NT2/D1 (cell line): ENCODE data around the gene MBL2.

Source experiments
- DNase-seq: peaks from one replicate; pipeline ENCODE4 v3.0.0-alpha.2; 2011; ENCODE audit warnings: low read depth, low spot score
- H3K27me3 ChIP-seq: 2 replicates; pipeline ENCODE4 v1.6.0; 2011; ENCODE audit warnings: mild to moderate bottlenecking; ENCODE audit not compliant: insufficient read length, insufficient read depth
- H3K36me3 ChIP-seq: 2 replicates; pipeline ENCODE4 v1.6.1; 2011; ENCODE audit warnings: mild to moderate bottlenecking, low read length, mixed read lengths; ENCODE audit not compliant: insufficient read depth, insufficient read length
- H3K4me1 ChIP-seq: 2 replicates; pipeline ENCODE4 v1.5.1; 2011; ENCODE audit not compliant: insufficient read depth, insufficient read length
- H3K4me3 ChIP-seq: 2 replicates; pipeline ENCODE4 v1.5.1; 2011; ENCODE audit warnings: low read depth; ENCODE audit not compliant: insufficient read length
- H3K9ac ChIP-seq: 2 replicates; pipeline ENCODE4 v1.6.0; 2011; ENCODE audit warnings: low read depth; ENCODE audit not compliant: insufficient read length
- H3K9me3 ChIP-seq: 2 replicates; pipeline ENCODE4 v1.5.1; 2011; ENCODE audit warnings: mild to moderate bottlenecking, low read length; ENCODE audit not compliant: insufficient read depth
- SUZ12 ChIP-seq: IDR thresholded peaks from 2 replicates; pipeline ENCODE4 v1.6.1; 2011; ENCODE audit not compliant: insufficient read length, insufficient read depth; ENCODE audit errors: extremely low read depth
- YY1 ChIP-seq: IDR thresholded peaks from 2 replicates; pipeline ENCODE4 v1.6.1; 2011; ENCODE audit not compliant: insufficient read length, insufficient read depth
- ZNF274 ChIP-seq: IDR thresholded peaks from 2 replicates; pipeline ENCODE4 v1.6.1; 2011; ENCODE audit warnings: mild to moderate bottlenecking, low read depth, low read length

The MBL2 gene

DNA sequence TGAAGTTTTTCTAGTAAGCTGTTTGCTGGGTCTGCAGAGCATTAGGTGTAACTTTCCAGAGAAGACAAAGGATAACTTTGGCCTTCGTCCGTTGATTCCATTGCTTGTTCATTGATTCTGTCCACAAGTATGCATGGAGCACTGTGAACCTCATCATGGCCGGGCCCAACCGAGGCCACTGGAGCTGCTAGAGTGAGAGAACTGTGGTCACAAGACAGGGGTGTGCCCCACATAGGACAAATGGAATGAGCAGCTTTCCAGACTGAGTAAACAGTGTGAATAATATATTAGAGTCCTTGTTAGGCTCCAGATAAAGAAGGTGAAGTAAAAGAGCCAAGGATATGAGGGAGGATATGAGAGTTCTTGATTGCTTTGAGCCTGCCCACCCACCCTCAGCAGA, 24.9 kb downstream of the MBL2 start:
- H3K27me3 ChIP-seq: no peaks in the 10 kb centered on the region
- no peak for DNase-seq
- H3K9ac ChIP-seq: no peak overlapping the region
- H3K36me3 ChIP-seq: no peaks in the 10 kb centered on the region
- TF ChIP-seq YY1 (no peak), SUZ12 (no peak), ZNF274 (no peak)
- no peaks in the 10 kb centered on the region for H3K4me1 ChIP-seq
- no peak overlapping the region for H3K4me3 ChIP-seq
- no peaks in the 10 kb centered on the region for H3K9me3 ChIP-seq

DNA sequence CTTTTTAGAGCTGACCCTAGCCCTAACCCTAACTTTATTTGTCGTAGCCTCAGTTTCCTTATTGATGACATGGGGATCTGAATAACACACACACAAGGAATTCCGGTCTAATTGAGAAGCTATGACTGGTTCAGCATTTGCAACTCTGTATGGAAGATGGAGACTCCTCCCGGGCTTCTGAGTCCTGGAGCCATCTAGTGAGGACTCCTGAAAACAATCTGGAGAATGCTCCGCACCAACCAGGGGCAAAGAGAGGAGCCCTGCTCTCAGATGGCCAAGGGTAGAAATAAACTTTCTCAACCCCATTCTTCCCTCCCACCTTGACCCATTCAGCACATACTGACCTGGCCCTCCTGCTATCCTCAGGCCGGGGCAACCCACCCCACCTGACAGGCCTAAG, 26.4 kb downstream of the MBL2 start:
- no peaks in the 10 kb centered on the region for H3K27me3 ChIP-seq
- no peak overlapping the region for H3K4me3 ChIP-seq
- no peak overlapping the region for H3K9ac ChIP-seq
- no peaks in the 10 kb centered on the region for H3K36me3 ChIP-seq
- TF ChIP-seq ZNF274 (no peak), YY1 (no peak), SUZ12 (no peak)
- no peaks in the 10 kb centered on the region for H3K4me1 ChIP-seq
- no peaks in the 10 kb centered on the region for H3K9me3 ChIP-seq
- no peak for DNase-seq

DNA sequence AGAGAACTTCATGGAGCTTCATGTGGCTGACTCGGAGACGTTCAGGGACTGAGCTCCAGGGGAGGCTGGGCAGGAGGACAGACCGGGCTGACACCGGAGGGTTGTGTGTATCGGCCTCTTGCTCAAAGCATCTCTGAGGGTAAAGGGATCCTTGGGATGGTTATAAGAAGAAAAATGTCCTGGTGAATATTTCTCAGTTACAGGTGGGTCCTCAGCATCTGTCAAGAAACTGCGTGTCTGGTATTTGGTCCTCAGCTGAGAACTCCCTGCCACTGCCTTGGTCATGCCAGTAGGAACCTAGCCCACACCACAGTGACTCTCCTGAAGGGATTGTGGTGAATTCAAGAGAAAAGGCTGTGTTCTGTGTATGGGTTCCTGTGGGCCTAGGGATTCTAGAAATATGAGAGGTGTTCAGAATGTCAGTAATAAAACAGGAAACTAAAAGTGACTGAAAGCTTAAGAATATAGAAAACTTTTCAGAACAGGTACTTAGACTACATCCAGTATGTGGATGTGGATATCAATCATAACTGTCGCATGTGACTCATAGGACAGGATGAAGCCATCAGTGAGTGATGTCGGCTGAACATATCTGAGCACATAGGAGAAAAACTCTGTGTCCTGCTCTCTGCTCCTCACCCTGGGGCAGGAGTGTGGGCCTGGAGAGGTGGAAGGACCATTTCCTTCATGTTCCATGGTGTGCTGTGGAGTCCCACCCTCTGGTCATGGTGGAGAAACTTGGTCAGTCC, 28.4 kb downstream of the MBL2 start:
- Histone ChIP-seq H3K36me3 (no peaks in the 10 kb centered on the region), H3K27me3 (no peaks in the 10 kb centered on the region), H3K4me1 (no peaks in the 10 kb centered on the region), H3K4me3 (no peak overlapping the region), H3K9me3 (no peaks in the 10 kb centered on the region), H3K9ac (no peak overlapping the region)
- DNase-seq: no peak
- TF ChIP-seq ZNF274: no peak
- TF ChIP-seq YY1: no peak
- no peak for TF ChIP-seq SUZ12

DNA sequence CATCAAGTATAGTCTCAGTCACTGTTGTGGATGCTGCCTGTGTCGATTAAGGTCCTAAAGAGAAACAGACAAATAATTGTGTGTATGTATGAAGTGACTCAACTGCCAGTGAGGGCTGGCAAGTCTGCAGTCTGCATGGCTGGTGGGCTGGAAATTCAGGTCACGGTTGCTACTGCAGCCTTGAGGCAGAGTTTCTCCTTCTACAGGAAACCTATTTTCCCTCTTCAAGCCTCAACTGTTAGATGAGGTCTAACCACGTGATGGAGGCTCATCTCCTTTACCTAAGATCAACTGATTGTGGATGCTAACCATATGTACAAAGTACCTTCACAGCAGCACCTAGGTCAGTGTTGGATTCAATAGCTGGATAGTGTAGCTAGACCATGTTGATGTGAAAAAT, 29.9 kb downstream of the MBL2 start:
- no peak overlapping the region for H3K9ac ChIP-seq
- H3K9me3 ChIP-seq: no peaks in the 10 kb centered on the region
- no peaks in the 10 kb centered on the region for H3K4me1 ChIP-seq
- TF ChIP-seq SUZ12 (no peak), YY1 (no peak), ZNF274 (no peak)
- DNase-seq: no peak
- no peaks in the 10 kb centered on the region for H3K27me3 ChIP-seq
- no peaks in the 10 kb centered on the region for H3K36me3 ChIP-seq
- no peak overlapping the region for H3K4me3 ChIP-seq

DNA sequence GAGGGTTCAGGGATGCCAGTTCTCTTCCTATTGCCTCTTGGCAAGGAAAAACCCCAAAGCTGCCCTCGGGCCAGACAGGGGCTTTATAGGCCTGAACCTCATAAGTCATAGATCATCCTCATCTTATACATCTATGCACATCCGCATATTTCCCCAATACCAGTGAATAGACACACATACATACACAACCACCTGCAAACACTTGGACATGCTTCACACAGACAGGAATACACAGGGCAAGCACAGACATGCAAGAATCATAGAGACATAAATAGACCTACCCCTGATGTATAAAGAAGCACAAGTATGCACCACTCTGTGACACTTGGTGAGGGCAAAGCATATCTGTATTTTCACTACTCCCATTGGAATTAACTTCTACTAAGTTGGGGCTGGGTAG, 30.7 kb downstream of the MBL2 start:
- DNase-seq: no peak
- H3K4me3 ChIP-seq: no peak overlapping the region
- TF ChIP-seq SUZ12 (no peak), ZNF274 (no peak)

DNA sequence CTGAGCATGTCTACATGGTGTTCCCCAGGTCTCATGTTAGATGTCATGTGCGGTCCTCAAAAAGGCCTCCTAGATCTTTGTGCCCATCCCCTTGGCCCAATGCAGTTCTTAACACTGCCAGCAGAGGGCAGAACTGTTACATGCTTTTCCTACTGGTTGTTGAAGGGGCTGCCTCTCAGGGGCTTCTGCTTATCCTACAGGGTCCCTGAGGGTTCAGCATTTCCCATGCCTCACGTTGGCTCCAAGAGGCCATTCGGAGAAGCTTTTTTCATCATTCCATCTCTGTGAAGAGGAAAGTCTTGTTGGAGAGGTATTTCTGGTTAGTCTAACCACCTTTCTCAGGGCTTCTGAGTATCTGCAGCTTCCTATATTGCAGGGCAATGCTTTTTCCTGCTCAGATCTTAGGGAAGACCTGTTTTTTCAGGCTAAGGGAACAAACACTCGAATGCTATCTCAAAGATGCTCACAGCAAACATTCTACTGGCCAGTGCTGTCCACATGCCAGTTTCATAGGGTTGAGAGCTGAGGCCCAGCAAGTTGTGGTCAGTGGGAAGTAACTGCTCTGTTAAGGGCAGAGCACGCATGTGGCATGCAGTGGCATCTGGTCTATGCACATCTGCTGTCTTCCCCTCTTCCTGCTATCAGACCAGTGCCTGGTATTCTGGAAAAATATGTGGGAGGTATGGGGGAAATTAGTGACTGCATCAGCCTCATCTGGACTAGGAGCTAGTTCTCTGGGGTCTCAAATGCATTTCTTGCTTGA, 31.5 kb downstream of the MBL2 start:
- Histone ChIP-seq H3K4me3 (no peak overlapping the region), H3K27me3 (no peaks in the 10 kb centered on the region), H3K9me3 (no peaks in the 10 kb centered on the region; the same call in 1 of the 2 replicates), H3K36me3 (no peaks in the 10 kb centered on the region), H3K9ac (no peak overlapping the region), H3K4me1 (no peaks in the 10 kb centered on the region)
- DNase-seq: peak; percentile 36
- no peak for TF ChIP-seq YY1
- no peak for TF ChIP-seq SUZ12
- no peak for TF ChIP-seq ZNF274

More for the DNA sequence above, 30.7 kb downstream of the MBL2 start:
- Histone ChIP-seq H3K27me3 (no peaks in the 10 kb centered on the region), H3K9ac (no peak overlapping the region), H3K4me1 (no peaks in the 10 kb centered on the region), H3K9me3 (no peaks in the 10 kb centered on the region; the same call in 1 of the 2 replicates), H3K36me3 (no peaks in the 10 kb centered on the region)

DNA sequence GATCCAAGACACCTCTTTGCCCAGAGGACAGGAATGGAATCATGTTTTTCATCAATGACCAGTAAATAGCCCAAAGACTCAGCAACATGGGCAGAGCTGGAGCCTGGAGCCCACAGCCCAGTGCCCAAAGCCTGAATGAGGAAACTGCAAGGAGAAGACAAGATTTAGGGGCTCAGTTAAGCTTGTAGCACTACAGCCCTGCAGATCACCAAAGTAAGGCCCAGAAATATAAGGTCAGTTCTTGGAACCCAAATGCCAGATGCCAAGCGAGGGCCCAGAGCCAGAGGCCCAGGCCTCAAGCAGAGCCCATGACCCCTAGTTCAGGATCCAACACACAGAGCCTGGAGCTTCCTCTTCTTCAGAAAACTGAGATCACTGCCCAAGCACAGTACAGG, 32.4 kb downstream of the MBL2 start:
- no peak for DNase-seq
- H3K27me3 ChIP-seq: no peaks in the 10 kb centered on the region
- no peak for TF ChIP-seq SUZ12
- TF ChIP-seq ZNF274: no peak
- no peak for TF ChIP-seq YY1

More for the DNA sequence above, 32.4 kb downstream of the MBL2 start:
- no peaks in the 10 kb centered on the region for H3K4me1 ChIP-seq
- H3K9ac ChIP-seq: no peak overlapping the region
- no peaks in the 10 kb centered on the region for H3K36me3 ChIP-seq
- no peaks in the 10 kb centered on the region; the same call in 1 of the 2 replicates for H3K9me3 ChIP-seq
- H3K4me3 ChIP-seq: no peak overlapping the region
